K562 (cell line): ENCODE measurements around the gene ERCC2. TPM values are rescaled to one million over a fixed set of nuclear protein-coding genes. Genes with fewer than 3 reads are reported as not detected.
A peak's percentile ranks its signal among the peaks of the same experiment; 100 is the strongest.

ENCODE experiments used
- ATAC-seq: fragments of 200-7000 bp; cut with Tn5 transposase; 3 replicates; pipeline ENCODE4 v1.9.1; 2020; ENCODE audit warnings: moderate library complexity
- BruUV-seq: library from RNA; stranded (reverse); fragments of 400-500 nt; replicated peaks from 2 replicates; lab custom pipeline; 2021; lab: Mats Ljungman, UMichigan
- CTCF ChIA-PET: fragments of 300-600 bp; formaldehyde crosslinking; extraction: SDS; loops from one replicate; lab custom pipeline; 2021; ENCODE audit warnings: low intra/inter-chr PET ratio; lab: Yijun Ruan, JAX
- POLR2A ChIA-PET: fragments of 300-600, 350-650 bp; sonication (Branson Sonifier 250); formaldehyde crosslinking; extraction: SDS; loops from one replicate; lab custom pipeline; 2021; ENCODE audit warnings: antibody characterized with exemption, inconsistent platforms; lab: Yijun Ruan, JAX
- DNase-seq, 4 experiments: peaks; one replicate each; pipeline versions ENCODE4 v3.0.0 to v3.0.0-alpha.2; 2011 to 2018; ENCODE audit warnings: low spot score in 3 of 4, mixed read lengths in 3 of 4; ENCODE audit errors: extremely low read depth in 1 of 4
- FAIRE-seq: peaks from 2 replicates; lab custom pipeline; 2011; peaks lifted over from hg19 to GRCh38; lab: Jason Lieb, UNC
- H2AFZ ChIP-seq: 2 replicates; pipeline ENCODE4 v1.6.0; 2011; ENCODE audit warnings: low read depth, low read length, control low read depth, inconsistent platforms
- H3K27ac ChIP-seq: fragments of 200-600 bp; 3 replicates; pipeline ENCODE4 v1.8.0; 2011; ENCODE audit warnings: low read depth, mild to moderate bottlenecking, control low read depth, inconsistent platforms, low read length, moderate library complexity, mixed read lengths; ENCODE audit errors: extremely low read depth
- H3K27me3 ChIP-seq, 2 experiments: fragments of 300-600 bp in 1 of 2; 2 replicates in 1 of 2; 3 replicates in 1 of 2; pipeline versions ENCODE4 v1.6.0 to v1.8.0; 2011; ENCODE audit warnings: inconsistent platforms in 2 of 2, low read length in 2 of 2, mild to moderate bottlenecking in 1 of 2, mixed read lengths in 1 of 2, moderate library complexity in 1 of 2; ENCODE audit not compliant: control insufficient read depth in 2 of 2, insufficient read depth in 2 of 2
- H3K36me3 ChIP-seq: fragments of 300-600 bp; 3 replicates; pipeline ENCODE4 v1.8.0; 2011; ENCODE audit warnings: mild to moderate bottlenecking, low read length, inconsistent platforms; ENCODE audit not compliant: control insufficient read depth, insufficient read depth
- H3K4me1 ChIP-seq, 2 experiments: fragments of 200-600 bp in 1 of 2; replicated peaks in 1 of 2; 2 replicates in 1 of 2; 3 replicates in 1 of 2; pipeline versions ENCODE4 v1.5.1 to v1.8.0; 2011; ENCODE audit warnings: inconsistent platforms in 2 of 2, low read length in 2 of 2, mild to moderate bottlenecking in 1 of 2, mixed read lengths in 1 of 2, moderate library complexity in 1 of 2; ENCODE audit not compliant: control insufficient read depth in 2 of 2, insufficient read depth in 2 of 2
- H3K4me2 ChIP-seq: 2 replicates; pipeline ENCODE4 v1.6.1; 2011; ENCODE audit warnings: low read length, control low read depth, inconsistent platforms, mixed read lengths; ENCODE audit not compliant: insufficient read depth
- H3K4me3 ChIP-seq: fragments of 200-600 bp; sonication (generic), shearing (Covaris generic); 2 replicates; pipeline ENCODE4 v1.5.1; 2016; ENCODE audit warnings: control low read depth, inconsistent platforms
- H3K79me2 ChIP-seq: fragments of 200-600 bp; 3 replicates; pipeline ENCODE4 v1.8.0; 2011; ENCODE audit warnings: low read length, inconsistent platforms; ENCODE audit not compliant: control insufficient read depth, insufficient read depth
- H3K9ac ChIP-seq, 2 experiments: 2 replicates each; pipeline versions ENCODE4 v1.6.0 to v1.6.1; 2011; ENCODE audit warnings: low read depth in 2 of 2, low read length in 2 of 2, control low read depth in 1 of 2, inconsistent platforms in 1 of 2, mild to moderate bottlenecking in 1 of 2, mixed read lengths in 1 of 2; ENCODE audit not compliant: insufficient read depth in 1 of 2
- H3K9me1 ChIP-seq: one replicate; pipeline ENCODE4 v1.6.0; 2011; ENCODE audit warnings: inconsistent platforms, mild to moderate bottlenecking, low read length, moderate library complexity; ENCODE audit not compliant: control insufficient read depth, insufficient read depth
- H3K9me3 ChIP-seq: replicated peaks from 2 replicates; pipeline ENCODE4 v1.5.1; 2011; ENCODE audit warnings: low read depth, low read length, inconsistent platforms; ENCODE audit not compliant: control insufficient read depth, insufficient read depth
- H4K20me1 ChIP-seq: replicated peaks from 2 replicates; pipeline ENCODE4 v1.6.1; 2011; ENCODE audit warnings: low read length, inconsistent platforms, mixed read lengths; ENCODE audit not compliant: control insufficient read depth, insufficient read depth
- CSDE1 ChIP-seq, 2 experiments: fragments of 450-650 bp; IDR thresholded peaks; 2 replicates each; pipeline ENCODE4 v1.6.1; 2016; ENCODE audit warnings: mild to moderate bottlenecking in 1 of 2
- GABPB1 ChIP-seq: sonication (generic); formaldehyde crosslinking; IDR thresholded peaks from 2 replicates; pipeline ENCODE4 v1.8.0; 2022; ENCODE audit warnings: mild to moderate bottlenecking, missing genetic modification reagents
- KLF16 ChIP-seq: IDR thresholded peaks from 2 replicates; pipeline ENCODE4 v1.6.1; 2016; ENCODE audit warnings: antibody characterized with exemption
- NFE2L1 ChIP-seq: fragments of 450-650 bp; IDR thresholded peaks from 2 replicates; pipeline ENCODE4 v1.6.1; 2016; ENCODE audit warnings: missing genetic modification characterization, low read depth, mild to moderate bottlenecking, missing compliant biosample characterization, moderate library complexity, borderline replicate concordance
- NFRKB ChIP-seq: fragments of 450-650 bp; IDR thresholded peaks from 2 replicates; pipeline ENCODE4 v1.6.1; 2016; ENCODE audit warnings: low read depth
- POLR3A ChIP-seq: IDR thresholded peaks from 2 replicates; pipeline ENCODE4 v1.6.1; 2011; ENCODE audit warnings: borderline replicate concordance, mild to moderate bottlenecking, moderate library complexity; ENCODE audit not compliant: insufficient read length, insufficient read depth; ENCODE audit errors: extremely low read depth
- PURB ChIP-seq: sonication (generic); formaldehyde crosslinking; IDR thresholded peaks from 2 replicates; pipeline ENCODE4 v1.9.0; 2021; ENCODE audit warnings: low read depth, mild to moderate bottlenecking, missing genetic modification reagents
- RAD51 ChIP-seq: fragments of 450-650 bp; IDR thresholded peaks from 2 replicates; pipeline ENCODE4 v1.7.1; 2016; ENCODE audit warnings: low read depth, mild to moderate bottlenecking, borderline replicate concordance
- RBM25 ChIP-seq: fragments of 200-400 bp; formaldehyde crosslinking; IDR thresholded peaks from 2 replicates; pipeline ENCODE4 v1.6.1; 2018; ENCODE audit warnings: low read length, low read depth, moderate library complexity; ENCODE audit not compliant: severe bottlenecking
- STAT5A ChIP-seq: IDR thresholded peaks from 2 replicates; pipeline ENCODE4 v1.6.1; 2012; ENCODE audit warnings: low read length, inconsistent platforms, borderline replicate concordance
- TEAD1 ChIP-seq, 2 experiments: fragments of 450-650 bp in 1 of 2; sonication (generic) in 1 of 2; formaldehyde crosslinking; IDR thresholded peaks; 2 replicates each; pipeline versions ENCODE4 v1.4.0 to v1.8.0; 2020 to 2022; ENCODE audit warnings: mild to moderate bottlenecking in 2 of 2, missing genetic modification reagents in 1 of 2
- TEAD4 ChIP-seq, 2 experiments: sonication (generic) in 1 of 2; formaldehyde crosslinking in 1 of 2; IDR thresholded peaks; 2 replicates each; pipeline versions ENCODE4 v1.6.1 to v1.8.0; 2012 to 2022; ENCODE audit warnings: borderline replicate concordance in 1 of 2, inconsistent platforms in 1 of 2, low read length in 1 of 2, mild to moderate bottlenecking in 1 of 2, missing genetic modification reagents in 1 of 2
- TFAM ChIP-seq: fragments of 250-450 bp; sonication (Bioruptor Pico); conservative IDR thresholded peaks from 2 replicates; pipeline ENCODE4 v1.5.0; 2021; ENCODE audit warnings: mild to moderate bottlenecking, moderate library complexity
- XRCC4 ChIP-seq: IDR thresholded peaks from one replicate; pipeline ENCODE4 v1.6.1; 2011; ENCODE audit not compliant: insufficient read depth, insufficient read length; ENCODE audit errors: extremely low read depth
- ZFPM2 ChIP-seq: fragments of 250-450 bp; sonication (Bioruptor Pico); IDR thresholded peaks from 2 replicates; pipeline ENCODE4 v1.5.1; 2022; ENCODE audit warnings: mild to moderate bottlenecking
- ZNF121 ChIP-seq: sonication (generic); formaldehyde crosslinking; conservative IDR thresholded peaks from 2 replicates; pipeline ENCODE4 v1.8.0; 2022; ENCODE audit warnings: missing genetic modification reagents
- ZNF140 ChIP-seq: fragments of 250-450 bp; sonication (Bioruptor Pico); IDR thresholded peaks from 2 replicates; pipeline ENCODE4 v1.8.0; 2021; ENCODE audit warnings: moderate library complexity, mild to moderate bottlenecking, inconsistent platforms
- ZNF146 ChIP-seq: IDR thresholded peaks from one replicate; pipeline ENCODE4 v1.6.1; 2018; ENCODE audit warnings: missing compliant biosample characterization; ENCODE audit not compliant: unreplicated experiment
- WGBS: fragments of 100-300 bp; shearing (Covaris generic); methylation state at CpG from one replicate; pipeline ENCODE4 v1.1.6; 2016; ENCODE audit warnings: low coverage, mixed read lengths; ENCODE audit not compliant: insufficient coverage; ENCODE audit errors: missing lambda C conversion rate; 5-methylcytosine and 5-hydroxymethylcytosine counted together
- in situ Hi-C: fragments of 300-500 bp; cut with MboI; formaldehyde crosslinking; loops from 4 replicates; pipeline ENCODE4 v1.15.0; 2018; ENCODE audit warnings: inconsistent platforms, mixed read lengths
- intact Hi-C: fragments of 100-400 bp; cut with micrococcal nuclease; formaldehyde crosslinking; loops from 2 replicates; pipeline ENCODE4 v1.14.2; 2022
- polyA plus RNA-seq, 8 experiments: library from polyadenylated mRNA; depleted of rRNA in 4 of 8; stranded (reverse) in 5 of 8; unstranded in 3 of 8; fragments of >200 nt; fragmentation: Nextera tagmentation in 2 of 8; fragmentation: Illumina TruSeq in 1 of 8; extraction: Ambion mirVana in 2 of 8; extraction: Trizol in 1 of 8; gene quantifications; 2 replicates each; pipeline versions ENCODE4 v1.2.1 to v1.2.3, GENCODE V29; 2011 to 2014; ENCODE audit warnings: inconsistent platforms in 1 of 8, missing spikeins in 1 of 8
- total RNA-seq, 7 experiments: library from RNA; depleted of rRNA in 6 of 7; stranded (reverse); fragments of >200 nt in 6 of 7; fragmentation: Illumina TruSeq in 2 of 7; extraction: Trizol in 2 of 7; gene quantifications; 2 replicates each; pipeline versions ENCODE4 v1.2.1 to v1.2.3, GENCODE V29; 2011 to 2021; ENCODE audit warnings: low replicate concordance in 1 of 7
- TF ChIP-seq, protein P1 (sequence below): fragments of 250-450 bp; sonication (Bioruptor Pico); IDR thresholded peaks from 2 replicates; pipeline ENCODE4 v1.6.1; 2021; ENCODE audit warnings: mild to moderate bottlenecking
- TF ChIP-seq, protein P2 (sequence below): sonication (generic); formaldehyde crosslinking; IDR thresholded peaks from 2 replicates; pipeline ENCODE4 v1.9.0; 2022; ENCODE audit warnings: mild to moderate bottlenecking, missing genetic modification reagents
- TF ChIP-seq, protein P3 (sequence below): sonication (generic); formaldehyde crosslinking; IDR thresholded peaks from 2 replicates; pipeline ENCODE4 v1.5.0; 2020; ENCODE audit warnings: missing genetic modification reagents

ERCC2 gene
- total and polyA plus RNA-seq, 9 of the 15 experiments (the other 6 are each of a cell fraction or from before 2014, with no cell fraction given) = 2.2 to 55.9 (median 23.4) TPM

DNA sequence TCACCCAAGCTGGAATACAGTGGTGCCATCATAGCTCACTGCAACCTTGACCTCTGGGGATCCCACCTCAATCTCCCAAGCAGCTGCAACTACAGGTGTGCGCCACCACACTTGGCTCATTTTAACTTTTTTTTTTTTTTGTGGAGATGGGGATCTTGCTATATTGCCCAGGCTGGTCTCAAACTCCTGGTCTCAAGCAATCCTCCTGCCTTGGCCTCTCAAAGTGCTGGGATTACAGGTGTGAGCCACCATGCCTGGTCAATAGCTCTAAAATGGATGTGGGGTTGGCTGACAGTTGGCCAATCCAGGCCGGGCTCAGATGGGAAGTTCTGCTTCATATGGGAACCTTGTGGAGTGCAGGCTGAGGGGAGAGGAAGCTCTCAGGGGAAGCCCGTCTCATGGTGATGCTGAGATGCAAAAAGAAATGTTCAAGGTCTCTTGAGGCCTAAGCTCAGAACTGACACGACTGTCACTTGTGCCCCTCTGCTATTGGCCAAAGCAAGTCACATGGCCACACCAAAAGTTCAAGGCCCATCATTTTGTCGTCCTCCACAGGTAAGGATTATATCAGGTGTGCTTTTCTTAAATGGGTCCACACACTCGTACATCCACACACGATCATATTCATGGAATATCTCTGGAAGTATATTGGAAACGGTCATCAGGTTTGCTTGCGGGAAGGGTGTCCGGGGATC is 36.6 kb downstream of the ERCC2 start:
- in situ Hi-C loops = no loop called here
- FAIRE-seq = no peak
- DNase-seq = no peak
- no TSS peak for BruUV-seq
- no peaks in the 10 kb centered on the region for H4K20me1 ChIP-seq
- no peaks in the 10 kb centered on the region for H3K79me2 ChIP-seq
- no peaks in the 10 kb centered on the region for H3K36me3 ChIP-seq
- H3K9me1 ChIP-seq = no peaks in the 10 kb centered on the region
- peaks cover 0 to 6% of the 10 kb centered on the region in 2 experiments; a peak in 2 of 5 replicates for H3K4me1 ChIP-seq
- no peak overlapping the region for H3K4me3 ChIP-seq
- H2AFZ ChIP-seq = peak overlapping the region; percentile 29; the same call in 1 of the 2 replicates
- ChIA-PET POLR2A (interaction anchor here (0.8 to 1.6 kb wide), 3 partner anchors 10 to 43 kb away, joined by 3 to 4 read pairs (median 3); no protein-coding TSS in a partner anchor), CTCF (no interaction called here)
- no peaks in the 10 kb centered on the region for H3K27me3 ChIP-seq
- 52% methylated on average over 10 of the region's 10 CpGs for WGBS
- no peak overlapping the region for H3K9ac ChIP-seq
- H3K27ac ChIP-seq = no peak overlapping the region
- no peaks in the 10 kb centered on the region for H3K9me3 ChIP-seq
- no peak overlapping the region for H3K4me2 ChIP-seq
- ATAC-seq = no peak
- intact Hi-C loops = loop anchor here (10.0 kb wide), 1 partner anchor 319 kb away; no protein-coding TSS in a partner anchor
- TF ChIP-seq NFRKB = no peak
- TF ChIP-seq PURB (CRISPR knock-in tag) = no peak
- no peak for TF ChIP-seq ZNF146 (CRISPR knock-in tag)
- TF ChIP-seq ZNF121 (CRISPR knock-in tag) = peak; percentile 87
- TF ChIP-seq ZNF140 (CRISPR knock-in tag) = no peak
- TF ChIP-seq STAT5A = no peak
- TF ChIP-seq RAD51 = peak; percentile 71; the same call in 1 of the 2 replicates
- TF ChIP-seq ZFPM2 (CRISPR knock-in tag) = no peak
- TF ChIP-seq, protein P1, sequence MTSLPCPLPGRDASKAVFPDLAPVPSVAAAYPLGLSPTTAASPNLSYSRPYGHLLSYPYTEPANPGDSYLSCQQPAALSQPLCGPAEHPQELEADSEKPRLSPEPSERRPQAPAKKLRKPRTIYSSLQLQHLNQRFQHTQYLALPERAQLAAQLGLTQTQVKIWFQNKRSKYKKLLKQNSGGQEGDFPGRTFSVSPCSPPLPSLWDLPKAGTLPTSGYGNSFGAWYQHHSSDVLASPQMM (CRISPR knock-in tag) = no peak
- TF ChIP-seq CSDE1 (IDR thresholded peaks at IDR 0.05) = no peak
- no peak for TF ChIP-seq XRCC4
- TF ChIP-seq KLF16 = no peak
- TF ChIP-seq, protein P2, sequence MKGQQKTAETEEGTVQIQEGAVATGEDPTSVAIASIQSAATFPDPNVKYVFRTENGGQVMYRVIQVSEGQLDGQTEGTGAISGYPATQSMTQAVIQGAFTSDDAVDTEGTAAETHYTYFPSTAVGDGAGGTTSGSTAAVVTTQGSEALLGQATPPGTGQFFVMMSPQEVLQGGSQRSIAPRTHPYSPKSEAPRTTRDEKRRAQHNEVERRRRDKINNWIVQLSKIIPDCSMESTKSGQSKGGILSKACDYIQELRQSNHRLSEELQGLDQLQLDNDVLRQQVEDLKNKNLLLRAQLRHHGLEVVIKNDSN (CRISPR knock-in tag) = peak; percentile 91
- no peak for TF ChIP-seq TEAD1 (CRISPR knock-in tag; IDR thresholded peaks at IDR 0.05)
- TF ChIP-seq, protein P3, sequence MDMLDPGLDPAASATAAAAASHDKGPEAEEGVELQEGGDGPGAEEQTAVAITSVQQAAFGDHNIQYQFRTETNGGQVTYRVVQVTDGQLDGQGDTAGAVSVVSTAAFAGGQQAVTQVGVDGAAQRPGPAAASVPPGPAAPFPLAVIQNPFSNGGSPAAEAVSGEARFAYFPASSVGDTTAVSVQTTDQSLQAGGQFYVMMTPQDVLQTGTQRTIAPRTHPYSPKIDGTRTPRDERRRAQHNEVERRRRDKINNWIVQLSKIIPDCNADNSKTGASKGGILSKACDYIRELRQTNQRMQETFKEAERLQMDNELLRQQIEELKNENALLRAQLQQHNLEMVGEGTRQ = peak; percentile 84
- no peak for TF ChIP-seq TFAM (CRISPR knock-in tag)
- TF ChIP-seq RBM25 = peak; percentile 31
- TF ChIP-seq POLR3A = no peak
- TF ChIP-seq TEAD4 (IDR thresholded peaks at IDR 0.05; ENCODE audit: low read length) = no peak
- no peak for TF ChIP-seq TEAD4 (CRISPR knock-in tag; IDR thresholded peaks at IDR 0.05; ENCODE audit: borderline replicate concordance)
- TF ChIP-seq GABPB1 (CRISPR knock-in tag) = no peak
- TF ChIP-seq NFE2L1 = no peak
